ENCODE data around the gene DEGS2. TPM values are rescaled to one million over a fixed set of nuclear protein-coding genes. Genes with fewer than 3 reads are reported as not detected.

Gene DEGS2
- total RNA-seq, 1 experiment from 2014 or later = 0.07 TPM

DNA sequence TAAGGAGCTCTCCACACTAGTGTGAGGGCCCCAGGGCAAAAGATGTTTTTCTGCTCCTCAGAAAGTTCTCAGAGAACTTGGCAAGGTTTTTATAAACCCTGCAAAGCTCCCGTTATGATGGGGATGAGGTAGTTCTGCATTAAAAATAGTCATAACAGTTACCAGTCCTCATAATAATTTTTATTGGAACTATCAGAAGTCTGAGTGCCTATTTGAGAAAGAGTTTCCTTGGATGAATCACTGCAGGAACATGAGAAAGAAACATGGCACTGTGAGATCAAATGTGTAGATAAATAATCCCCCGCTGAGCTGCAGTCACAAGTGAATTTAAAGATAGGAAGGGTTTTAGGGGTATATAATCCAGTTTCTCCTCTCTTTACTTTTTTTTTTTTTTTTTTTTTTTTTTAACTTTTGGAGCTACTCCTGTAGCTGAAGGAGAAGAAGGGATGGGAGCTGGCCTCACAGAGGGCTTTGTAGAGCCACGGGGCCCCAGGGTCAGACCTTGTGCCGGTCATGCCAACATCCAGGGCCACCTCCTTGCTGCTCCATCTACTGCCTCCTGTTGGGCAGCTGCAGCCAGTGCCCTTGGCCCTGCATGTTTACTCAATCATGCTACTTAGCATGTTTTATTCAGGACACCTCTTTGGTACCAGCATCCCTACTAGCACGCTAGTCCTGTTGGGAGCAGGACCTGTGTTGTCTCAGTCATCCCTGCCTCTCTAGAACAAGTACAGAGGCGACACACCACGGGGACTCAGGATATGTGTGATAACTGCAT, 54.7 kb downstream of the DEGS2 start:
- intact Hi-C loops (cut with micrococcal nuclease) = no loop called here
- DNase-seq (ENCODE audit: unreplicated experiment) = peak; percentile 51
- H3K27me3 Mint-ChIP-seq (ENCODE audit: insufficient read depth, unreplicated experiment) = no peaks in the 10 kb centered on the region
- H3K4me1 Mint-ChIP-seq (ENCODE audit: insufficient read depth, unreplicated experiment) = peaks cover 50% of the 10 kb centered on the region
- no peak overlapping the region for H3K4me3 Mint-ChIP-seq (ENCODE audit: unreplicated experiment)
- peak overlapping the region; percentile 65 for H3K27ac Mint-ChIP-seq (ENCODE audit: low read depth, unreplicated experiment)
- H3K36me3 Mint-ChIP-seq (ENCODE audit: insufficient read depth, unreplicated experiment) = no peaks in the 10 kb centered on the region
- H3K9me3 Mint-ChIP-seq (ENCODE audit: unreplicated experiment) = no peaks in the 10 kb centered on the region
- TF ChIP-seq, protein P1, sequence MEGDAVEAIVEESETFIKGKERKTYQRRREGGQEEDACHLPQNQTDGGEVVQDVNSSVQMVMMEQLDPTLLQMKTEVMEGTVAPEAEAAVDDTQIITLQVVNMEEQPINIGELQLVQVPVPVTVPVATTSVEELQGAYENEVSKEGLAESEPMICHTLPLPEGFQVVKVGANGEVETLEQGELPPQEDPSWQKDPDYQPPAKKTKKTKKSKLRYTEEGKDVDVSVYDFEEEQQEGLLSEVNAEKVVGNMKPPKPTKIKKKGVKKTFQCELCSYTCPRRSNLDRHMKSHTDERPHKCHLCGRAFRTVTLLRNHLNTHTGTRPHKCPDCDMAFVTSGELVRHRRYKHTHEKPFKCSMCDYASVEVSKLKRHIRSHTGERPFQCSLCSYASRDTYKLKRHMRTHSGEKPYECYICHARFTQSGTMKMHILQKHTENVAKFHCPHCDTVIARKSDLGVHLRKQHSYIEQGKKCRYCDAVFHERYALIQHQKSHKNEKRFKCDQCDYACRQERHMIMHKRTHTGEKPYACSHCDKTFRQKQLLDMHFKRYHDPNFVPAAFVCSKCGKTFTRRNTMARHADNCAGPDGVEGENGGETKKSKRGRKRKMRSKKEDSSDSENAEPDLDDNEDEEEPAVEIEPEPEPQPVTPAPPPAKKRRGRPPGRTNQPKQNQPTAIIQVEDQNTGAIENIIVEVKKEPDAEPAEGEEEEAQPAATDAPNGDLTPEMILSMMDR (IDR thresholded peaks at IDR 0.05; ENCODE audit: unreplicated experiment) = no peak
- ChIA-PET CTCF (interaction anchor here (0.6 to 10.9 kb wide), 7 partner anchors 10 to 468 kb away, joined by 3 to 188 read pairs (median 3); no protein-coding TSS in a partner anchor), POLR2A (interaction anchor here (0.7 to 1.9 kb wide), 5 partner anchors 21 to 134 kb away, joined by 4 to 6 read pairs (median 6); no protein-coding TSS in a partner anchor)
- no TSS peak for BruUV-seq (replicated peaks)

DNA sequence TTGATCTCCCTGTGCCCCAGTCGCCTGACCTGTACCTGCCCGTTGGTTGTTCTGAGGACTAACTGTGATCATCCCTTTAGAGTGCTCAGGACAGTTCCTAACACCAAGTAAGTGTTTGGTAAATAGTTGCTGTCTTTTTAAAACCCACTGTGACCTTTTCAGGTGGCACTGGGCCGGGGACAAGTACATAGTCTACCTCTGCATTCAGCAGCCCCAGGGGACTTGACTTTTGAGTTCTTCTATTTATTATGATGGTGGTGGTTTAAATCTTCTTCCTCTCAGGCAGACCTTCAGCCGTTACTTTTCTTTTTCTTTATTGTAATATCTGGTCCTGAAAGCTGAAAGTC, 55.5 kb downstream of the DEGS2 start:
- no peaks in the 10 kb centered on the region for H3K36me3 Mint-ChIP-seq (ENCODE audit: insufficient read depth, unreplicated experiment)
- H3K27ac Mint-ChIP-seq (ENCODE audit: low read depth, unreplicated experiment) = peak overlapping the region; percentile 65
- TF ChIP-seq, protein P1 (IDR thresholded peaks at IDR 0.05; ENCODE audit: unreplicated experiment) = no peak
- intact Hi-C loops (cut with micrococcal nuclease) = no loop called here
- no peaks in the 10 kb centered on the region for H3K9me3 Mint-ChIP-seq (ENCODE audit: unreplicated experiment)
- no TSS peak for BruUV-seq (replicated peaks)
- H3K4me1 Mint-ChIP-seq (ENCODE audit: insufficient read depth, unreplicated experiment) = peaks cover 50% of the 10 kb centered on the region
- H3K4me3 Mint-ChIP-seq (ENCODE audit: unreplicated experiment) = no peak overlapping the region
- POLR2A ChIA-PET = interaction anchor here (0.7 to 1.9 kb wide), 6 partner anchors 20 to 133 kb away, joined by 3 to 6 read pairs (median 5); no protein-coding TSS in a partner anchor
- CTCF ChIA-PET = interaction anchor here (0.5 to 10.9 kb wide), 5 partner anchors 11 to 122 kb away, joined by 4 to 188 read pairs (median 4); no protein-coding TSS in a partner anchor
- H3K27me3 Mint-ChIP-seq (ENCODE audit: insufficient read depth, unreplicated experiment) = no peaks in the 10 kb centered on the region
- DNase-seq (ENCODE audit: unreplicated experiment) = no peak

DNA sequence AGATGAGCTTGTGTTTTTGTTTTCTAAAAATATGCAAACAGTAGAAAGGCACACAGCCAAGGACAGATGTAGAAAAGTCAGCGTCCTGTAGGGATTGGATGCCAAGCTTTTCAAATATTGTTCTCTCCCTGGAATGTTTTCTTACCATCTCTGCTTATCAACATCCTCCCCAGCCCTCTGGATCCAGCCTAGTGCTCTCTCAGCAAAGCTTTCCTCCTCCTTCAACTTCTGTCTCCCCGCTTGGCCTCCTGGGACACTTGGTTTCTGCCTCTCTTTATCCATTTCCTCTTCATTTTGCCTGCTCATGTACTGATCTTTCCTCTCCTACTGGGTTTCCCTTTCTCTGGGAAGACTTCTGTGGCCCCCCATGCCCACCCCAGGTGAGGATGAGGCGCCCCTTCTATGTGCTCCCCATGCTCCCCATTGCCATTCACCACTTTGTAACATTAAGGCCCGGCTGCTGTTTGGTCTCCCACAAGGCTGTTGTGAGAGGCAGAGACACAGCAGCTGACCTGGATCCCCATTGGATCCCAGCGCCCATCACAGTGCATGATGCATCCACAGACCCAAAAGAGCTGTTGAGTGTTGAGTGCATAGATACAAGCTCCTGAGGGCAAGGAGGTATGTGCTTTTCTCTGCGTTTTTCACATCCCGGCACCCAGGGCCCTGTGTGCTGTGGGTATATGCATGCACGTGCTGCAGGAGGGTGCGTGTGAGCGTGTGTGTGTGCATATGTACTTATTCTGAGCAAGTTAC, 56.0 kb downstream of the DEGS2 start:
- H3K4me3 Mint-ChIP-seq (ENCODE audit: unreplicated experiment) = no peak overlapping the region
- no TSS peak for BruUV-seq (replicated peaks)
- H3K27ac Mint-ChIP-seq (ENCODE audit: low read depth, unreplicated experiment) = peak overlapping the region; percentile 65
- no peaks in the 10 kb centered on the region for H3K9me3 Mint-ChIP-seq (ENCODE audit: unreplicated experiment)
- intact Hi-C loops (cut with micrococcal nuclease) = no loop called here
- DNase-seq (ENCODE audit: unreplicated experiment) = no peak
- no peaks in the 10 kb centered on the region for H3K27me3 Mint-ChIP-seq (ENCODE audit: insufficient read depth, unreplicated experiment)
- TF ChIP-seq, protein P1 (IDR thresholded peaks at IDR 0.05; ENCODE audit: unreplicated experiment) = no peak
- H3K36me3 Mint-ChIP-seq (ENCODE audit: insufficient read depth, unreplicated experiment) = no peaks in the 10 kb centered on the region
- POLR2A ChIA-PET = interaction anchor here (0.7 to 1.6 kb wide), 4 partner anchors 10 to 91 kb away, joined by 3 to 6 read pairs (median 5); no protein-coding TSS in a partner anchor
- H3K4me1 Mint-ChIP-seq (ENCODE audit: insufficient read depth, unreplicated experiment) = peaks cover 47% of the 10 kb centered on the region
- CTCF ChIA-PET = interaction anchor here (0.5 to 10.9 kb wide), 4 partner anchors 31 to 121 kb away, joined by 4 to 188 read pairs (median 7); no protein-coding TSS in a partner anchor

Data from MCF 10A (cell line).